ENCODE measurements around the gene MAP4K2.

GRCh38 chr11:64846998-64847666, 44.1 kb upstream of the MAP4K2 start:
- peak in 2 of 3 experiments; percentile 91 to 97; a peak in 3 of 4 replicates for TF ChIP-seq CTCF (IDR thresholded peaks at IDR 0.05; ENCODE audit: control extremely low read depth in 1 of 3, insufficient read depth in 1 of 3, low read depth in 1 of 3, low read length in 3 of 3)
- no peak for TF ChIP-seq JUND (IDR thresholded peaks at IDR 0.05; ENCODE audit: low read length)
- no peak for TF ChIP-seq POLR2A (IDR thresholded peaks at IDR 0.05; ENCODE audit: control extremely low read depth in 1 of 2, low read depth in 2 of 2, low read length in 2 of 2)
- TF ChIP-seq ZNF274 (IDR thresholded peaks at IDR 0.05; ENCODE audit: borderline replicate concordance, extremely low read depth, low read length) = no peak
- peak in 1 of 2 experiments; percentile 75; a peak in 1 of 4 replicates for TF ChIP-seq HDAC2 (IDR thresholded peaks at IDR 0.05; ENCODE audit: borderline replicate concordance in 1 of 2, low read depth in 2 of 2, low read length in 2 of 2)
- no peak for TF ChIP-seq BRCA1 (IDR thresholded peaks at IDR 0.05; ENCODE audit: low read depth, low read length)
- no peak for TF ChIP-seq SAP30 (IDR thresholded peaks at IDR 0.05; ENCODE audit: insufficient read depth, insufficient replicate concordance, low read length)

Measured in H1 (cell line).